Natural killer cell treated with Interleukin-12 subunit alpha and Interleukin-12 subunit beta and Interleukin-15 and Interleukin-18, amount 100 ng/mL, for 72 hours (primary cell): Measurements from ENCODE around the gene RBM4. TPM values are rescaled to one million over a fixed set of nuclear protein-coding genes. Genes with fewer than 3 reads are reported as not detected.
"Not testable (repeated sequence)": the region's sequence is repeated elsewhere in the genome, so short reads cannot be mapped to it uniquely, and the experiment has no call there.

Experiments
- ATAC-seq, 2 donors: fragments of 150-1000 bp; cut with Tn5 transposase in 1 of 2; sonication (Bioruptor Pico), chemical (Tn5 transposase) in 1 of 2; 2 replicates each; pipeline ENCODE4 v1.10.0; 2021
- DNase-seq: peaks from one replicate; pipeline ENCODE4 v3.0.0; 2022; ENCODE audit warnings: low spot score
- H3K27ac Mint-ChIP-seq, 2 donors: 1 replicate in 1 of 2; 2 replicates in 1 of 2; pipeline ENCODE4 v1.8.0; 2022; ENCODE audit warnings: mixed read lengths in 2 of 2, mild to moderate bottlenecking in 1 of 2, moderate library complexity in 1 of 2
- H3K27me3 Mint-ChIP-seq, 2 donors: 1 replicate in 1 of 2; 2 replicates in 1 of 2; pipeline ENCODE4 v1.8.0; 2022; ENCODE audit warnings: mixed read lengths in 2 of 2
- H3K36me3 Mint-ChIP-seq: one replicate; pipeline ENCODE4 v1.8.0; 2022; ENCODE audit warnings: mixed read lengths
- H3K4me1 Mint-ChIP-seq, 2 donors: 1 replicate in 1 of 2; 2 replicates in 1 of 2; pipeline ENCODE4 v1.8.0; 2022; ENCODE audit warnings: low read depth in 2 of 2, mixed read lengths in 2 of 2, mild to moderate bottlenecking in 1 of 2
- H3K4me3 Mint-ChIP-seq: one replicate; pipeline ENCODE4 v1.8.0; 2022; ENCODE audit warnings: mixed read lengths
- H3K9me3 Mint-ChIP-seq: 2 replicates; pipeline ENCODE4 v1.8.0; 2022; ENCODE audit warnings: mixed read lengths
- total RNA-seq, 2 donors: library from RNA; stranded (reverse); gene quantifications; one replicate each; pipeline ENCODE4 v1.2.3, GENCODE V29; 2022

Gene RBM4
- total RNA-seq, 2 donors from 2014 or later = 142 to 162 TPM

DNA sequence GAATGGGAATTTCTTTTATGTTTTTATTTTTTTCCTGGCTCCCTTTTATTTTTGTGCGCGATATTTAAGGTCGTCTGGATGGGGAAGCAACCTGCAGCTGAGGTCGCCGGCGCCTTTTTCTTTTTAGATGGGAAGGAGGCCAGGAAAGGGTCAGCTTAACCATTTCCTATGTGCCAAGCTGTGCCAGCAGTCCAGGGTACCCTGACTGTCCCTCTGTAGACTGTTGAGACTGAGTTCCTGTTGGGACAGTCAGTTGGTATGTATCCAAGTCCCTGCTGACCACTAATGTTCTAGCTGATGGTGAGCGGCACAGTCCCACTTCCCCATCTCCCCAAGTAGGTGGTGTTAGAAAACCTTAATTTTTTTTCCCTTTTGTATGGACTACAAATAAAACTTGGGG lies 11.6 kb upstream of the RBM4 start:
- Mint-ChIP-seq H3K36me3 (peaks cover 15% of the 10 kb centered on the region), H3K9me3 (no peaks in the 10 kb centered on the region), H3K4me3 (no peak overlapping the region), H3K27ac (no peak overlapping the region), H3K4me1 (peaks cover 41 to 52% of the 10 kb centered on the region in 2 donors), H3K27me3 (no peaks in the 10 kb centered on the region)
- ATAC-seq (no peak), DNase-seq (no peak)

GRCh38 chr11:66628061-66628603 lies 10.4 kb upstream of the RBM4 start:
- Mint-ChIP-seq H3K9me3 (no peaks in the 10 kb centered on the region), H3K27me3 (no peaks in the 10 kb centered on the region), H3K4me3 (no peak overlapping the region), H3K36me3 (peaks cover 15% of the 10 kb centered on the region), H3K4me1 (peaks cover 34 to 46% of the 10 kb centered on the region in 2 donors), H3K27ac (peak overlapping the region in 1 of 2 donors; percentile 69)
- ATAC-seq = no peak
- DNase-seq = no peak

DNA sequence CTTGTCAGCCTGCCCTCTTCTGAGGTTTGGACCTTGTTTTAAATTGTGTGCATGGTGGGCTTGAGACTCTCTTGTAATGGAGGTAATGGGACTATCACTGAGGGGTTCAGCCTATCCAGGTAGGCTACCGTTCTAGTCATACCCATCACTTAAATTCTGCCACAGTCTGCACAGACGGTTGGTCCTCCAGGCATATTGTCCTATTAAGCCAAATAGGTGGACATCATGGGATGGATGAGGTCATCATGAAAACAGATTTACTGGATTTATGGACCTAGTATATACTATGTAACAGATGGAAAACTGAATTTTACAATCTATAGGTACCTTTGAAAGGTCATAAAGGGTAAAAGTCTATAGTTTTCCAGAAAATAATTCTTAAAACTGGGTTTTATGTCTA lies 9.1 kb upstream of the RBM4 start:
- ATAC-seq = no peak
- peaks cover 25 to 38% of the 10 kb centered on the region in 2 donors for H3K4me1 Mint-ChIP-seq
- H3K36me3 Mint-ChIP-seq = peaks cover 8% of the 10 kb centered on the region
- peak overlapping the region in 1 of 2 donors; percentile 69 for H3K27ac Mint-ChIP-seq
- DNase-seq = no peak
- no peak overlapping the region for H3K4me3 Mint-ChIP-seq
- no peaks in the 10 kb centered on the region for H3K9me3 Mint-ChIP-seq
- H3K27me3 Mint-ChIP-seq = no peaks in the 10 kb centered on the region

DNA sequence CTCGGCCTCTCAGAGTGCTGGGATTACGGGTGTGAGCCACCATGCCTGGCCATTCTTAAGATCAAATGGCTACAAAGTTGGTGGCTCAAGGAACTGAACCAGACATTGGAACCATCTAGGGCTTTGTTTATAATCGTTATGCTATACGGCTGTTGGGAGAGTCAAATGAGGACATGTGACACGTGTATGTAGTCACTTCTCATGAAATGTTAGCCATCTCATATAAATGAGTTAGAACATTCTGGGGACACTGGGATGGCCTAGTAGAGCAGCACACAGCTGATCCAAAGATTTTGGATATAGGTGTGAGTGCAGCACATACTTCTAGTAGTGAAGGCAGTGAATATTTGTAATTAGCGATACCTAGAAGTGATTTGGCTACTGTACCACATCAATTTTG lies 6.6 kb upstream of the RBM4 start:
- DNase-seq (no peak), ATAC-seq (no peak)
- Mint-ChIP-seq H3K9me3 (no peaks in the 10 kb centered on the region), H3K27ac (no peak overlapping the region), H3K4me1 (peaks cover 28 to 42% of the 10 kb centered on the region in 2 donors), H3K27me3 (no peaks in the 10 kb centered on the region), H3K4me3 (no peak overlapping the region), H3K36me3 (peaks cover 14% of the 10 kb centered on the region)

GRCh38 chr11:66632952-66633351 lies 5.6 kb upstream of the RBM4 start:
- no peaks in the 10 kb centered on the region for H3K9me3 Mint-ChIP-seq
- H3K4me1 Mint-ChIP-seq = peaks cover 33 to 40% of the 10 kb centered on the region in 2 donors
- ATAC-seq (no peak), DNase-seq (no peak)
- no peak overlapping the region for H3K27ac Mint-ChIP-seq
- H3K4me3 Mint-ChIP-seq = no peak overlapping the region
- peaks cover 14% of the 10 kb centered on the region for H3K36me3 Mint-ChIP-seq
- no peaks in the 10 kb centered on the region for H3K27me3 Mint-ChIP-seq

DNA sequence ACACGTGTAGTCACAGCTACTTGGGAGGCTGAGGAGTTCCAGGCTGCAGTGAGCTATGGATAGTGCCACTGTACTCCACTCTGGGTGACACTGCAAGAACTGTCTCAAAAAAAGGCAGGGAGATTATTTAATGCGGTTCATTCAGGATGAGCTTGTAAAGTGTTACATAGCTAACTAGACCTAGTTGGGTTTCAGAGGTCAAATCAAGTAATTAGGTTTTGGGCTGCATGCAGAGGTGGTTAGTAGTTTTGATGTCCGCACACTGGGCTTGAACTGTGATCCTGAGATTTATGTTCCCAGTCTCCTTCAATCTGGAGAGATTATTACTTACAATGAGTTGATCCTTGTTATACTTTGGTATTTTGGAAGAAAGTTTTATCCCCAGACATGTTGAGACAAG lies 2.1 kb upstream of the RBM4 start:
- Mint-ChIP-seq H3K4me3 (peak overlapping the region; percentile 20), H3K27ac (peak overlapping the region in 1 of 2 donors; percentile 97), H3K9me3 (no peaks in the 10 kb centered on the region), H3K36me3 (peaks cover 31% of the 10 kb centered on the region), H3K27me3 (no peaks in the 10 kb centered on the region), H3K4me1 (peaks cover 41 to 49% of the 10 kb centered on the region in 2 donors)
- DNase-seq = no peak
- no peak for ATAC-seq

- peaks cover 43% of the 10 kb centered on the region for H3K36me3 Mint-ChIP-seq
- DNase-seq (no peak), ATAC-seq (no peak)
- no peaks in the 10 kb centered on the region for H3K27me3 Mint-ChIP-seq
- peak overlapping the region; percentile 94 for H3K4me3 Mint-ChIP-seq
- peak overlapping the region; percentile 91 to 97 for H3K27ac Mint-ChIP-seq
- H3K9me3 Mint-ChIP-seq = no peaks in the 10 kb centered on the region
- H3K4me1 Mint-ChIP-seq = peaks cover 44 to 55% of the 10 kb centered on the region in 2 donors
Measured at GRCh38 chr11:66637557-66638176, 836 bp upstream of the RBM4 start.

DNA sequence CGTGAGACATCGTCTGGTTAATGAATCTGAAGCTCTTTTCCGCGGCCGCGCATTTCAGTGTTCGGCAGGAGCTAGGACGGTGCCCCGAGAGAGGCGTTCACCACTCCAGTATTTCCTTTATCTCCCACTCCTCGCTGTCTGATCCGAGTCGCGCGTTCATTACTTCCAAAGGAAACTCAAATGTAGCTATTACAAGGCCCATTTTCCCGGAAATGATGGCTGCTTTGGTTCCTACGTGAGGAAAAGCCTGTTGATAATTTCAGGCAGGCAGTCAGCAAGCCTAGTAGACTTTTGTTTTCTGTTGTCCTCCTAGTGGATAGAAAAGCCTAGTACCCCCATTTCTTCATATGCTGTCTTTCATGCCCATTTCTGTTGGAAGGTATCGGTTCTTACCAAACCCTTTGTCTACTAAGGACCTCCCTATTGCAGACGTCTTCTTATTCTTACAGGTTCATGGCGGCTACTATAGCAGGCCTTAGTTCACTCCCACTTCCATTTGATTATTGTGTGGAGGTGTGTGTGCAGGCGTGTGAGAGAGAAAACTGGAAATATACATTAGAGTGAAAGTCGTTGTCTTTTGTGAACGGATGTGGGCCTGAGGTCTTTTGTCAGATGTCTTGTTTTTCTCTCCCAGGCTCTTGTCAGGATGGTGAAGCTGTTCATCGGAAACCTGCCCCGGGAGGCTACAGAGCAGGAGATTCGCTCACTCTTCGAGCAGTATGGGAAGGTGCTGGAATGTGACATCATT lies 737 bp downstream of the RBM4 start:
- no peaks in the 10 kb centered on the region for H3K9me3 Mint-ChIP-seq
- peak overlapping the region; percentile 91 to 97 for H3K27ac Mint-ChIP-seq
- H3K36me3 Mint-ChIP-seq = peaks cover 56% of the 10 kb centered on the region
- peaks cover 58 to 64% of the 10 kb centered on the region in 2 donors for H3K4me1 Mint-ChIP-seq
- no peak for DNase-seq
- no peaks in the 10 kb centered on the region for H3K27me3 Mint-ChIP-seq
- ATAC-seq = no peak
- peak overlapping the region; percentile 94 for H3K4me3 Mint-ChIP-seq

GRCh38 chr11:66639814-66640340 lies 1.4 kb downstream of the RBM4 start:
- H3K27me3 Mint-ChIP-seq, ATAC-seq, DNase-seq, H3K9me3 Mint-ChIP-seq: not testable (repeated sequence)
- peaks cover 57% of the 10 kb centered on the region for H3K36me3 Mint-ChIP-seq
- H3K4me3 Mint-ChIP-seq = peak overlapping the region; percentile 94
- H3K27ac Mint-ChIP-seq = peak overlapping the region; percentile 91 to 97
- peaks cover 59 to 64% of the 10 kb centered on the region in 2 donors for H3K4me1 Mint-ChIP-seq

DNA sequence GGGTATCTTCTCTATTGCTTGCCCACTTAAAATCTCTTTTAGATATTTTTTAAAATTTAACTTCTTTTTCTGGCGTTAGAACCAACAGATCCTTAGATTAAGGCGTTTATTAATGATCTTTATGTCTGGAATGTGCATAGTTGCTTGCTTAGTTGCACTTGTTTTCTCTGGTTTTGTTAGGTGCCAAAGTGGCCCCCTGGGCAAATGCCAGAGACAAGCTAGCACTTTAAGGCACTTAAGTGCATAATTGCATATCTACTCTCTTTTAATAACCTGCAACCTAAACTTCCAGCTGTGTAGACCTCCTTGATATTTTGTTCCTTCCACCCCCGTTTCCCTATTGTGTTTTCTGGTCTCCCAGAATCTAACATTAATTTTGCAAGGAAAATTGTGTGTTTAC lies 3.3 kb downstream of the RBM4 start:
- Mint-ChIP-seq H3K27ac (peak overlapping the region; percentile 91 to 97), H3K36me3 (peaks cover 74% of the 10 kb centered on the region), H3K4me3 (peak overlapping the region; percentile 94), H3K27me3 (no peaks in the 10 kb centered on the region), H3K4me1 (peaks cover 72 to 83% of the 10 kb centered on the region in 2 donors), H3K9me3 (no peaks in the 10 kb centered on the region)
- DNase-seq (no peak), ATAC-seq (no peak)

- Mint-ChIP-seq H3K4me1 (peaks cover 69 to 81% of the 10 kb centered on the region in 2 donors), H3K36me3 (peaks cover 83% of the 10 kb centered on the region), H3K9me3 (no peaks in the 10 kb centered on the region), H3K27ac (no peak overlapping the region), H3K4me3 (peak overlapping the region; percentile 30), H3K27me3 (no peaks in the 10 kb centered on the region)
- DNase-seq (no peak), ATAC-seq (no peak)
Measured at GRCh38 chr11:66643745-66644437, 5.4 kb downstream of the RBM4 start.

DNA sequence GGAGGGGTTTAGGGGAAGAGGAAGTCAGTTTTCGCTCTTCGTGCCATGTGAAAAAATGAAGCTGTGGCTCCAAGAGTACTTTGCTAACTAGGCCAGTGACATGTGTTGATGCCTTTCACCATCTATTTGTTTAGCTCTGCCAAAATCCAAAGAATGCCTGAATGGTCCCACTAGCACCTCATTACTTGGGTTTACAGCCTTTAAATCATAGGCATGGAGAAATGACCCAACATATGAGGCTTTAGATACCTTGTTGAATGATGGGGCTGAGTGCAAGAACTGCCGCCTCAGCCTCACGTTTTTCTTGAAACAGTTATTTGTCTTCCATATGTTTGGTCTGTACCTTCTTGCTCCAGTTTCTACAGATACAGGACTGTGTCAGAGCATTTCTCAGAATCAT lies 8.3 kb downstream of the RBM4 start:
- no peaks in the 10 kb centered on the region for H3K9me3 Mint-ChIP-seq
- no peak overlapping the region for H3K4me3 Mint-ChIP-seq
- peak overlapping the region; percentile 56 to 58 for H3K27ac Mint-ChIP-seq
- DNase-seq (no peak), ATAC-seq (no peak)
- H3K4me1 Mint-ChIP-seq = peaks cover 53 to 54% of the 10 kb centered on the region in 2 donors
- peaks cover 54% of the 10 kb centered on the region for H3K36me3 Mint-ChIP-seq
- no peaks in the 10 kb centered on the region for H3K27me3 Mint-ChIP-seq

DNA sequence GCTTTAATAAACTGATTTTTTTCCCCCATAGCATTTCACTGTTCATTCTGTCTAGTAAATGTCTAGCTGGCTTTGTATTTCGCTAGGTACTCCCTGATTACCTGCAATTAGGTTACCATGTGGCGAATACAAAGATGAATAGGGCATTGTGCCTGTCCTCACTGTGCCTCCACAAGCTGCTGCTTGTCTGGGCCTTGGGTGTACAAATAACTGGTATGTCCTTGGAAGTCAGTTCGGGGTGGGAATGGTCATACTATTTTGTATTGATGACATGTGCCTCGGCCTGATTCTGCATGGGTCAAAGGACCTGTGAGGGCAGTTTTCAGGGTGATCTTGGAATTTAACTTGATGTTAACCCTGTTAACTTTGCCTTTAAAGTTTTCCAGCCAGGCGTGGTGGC lies 11.4 kb downstream of the RBM4 start:
- DNase-seq (no peak), ATAC-seq (no peak)
- Mint-ChIP-seq H3K4me3 (no peak overlapping the region), H3K36me3 (peaks cover 26% of the 10 kb centered on the region), H3K27me3 (no peaks in the 10 kb centered on the region), H3K4me1 (peaks cover 29% of the 10 kb centered on the region in 2 donors), H3K9me3 (no peaks in the 10 kb centered on the region), H3K27ac (no peak overlapping the region)
